ENCODE data around the gene MYPOP.

MYPOP gene

DNA sequence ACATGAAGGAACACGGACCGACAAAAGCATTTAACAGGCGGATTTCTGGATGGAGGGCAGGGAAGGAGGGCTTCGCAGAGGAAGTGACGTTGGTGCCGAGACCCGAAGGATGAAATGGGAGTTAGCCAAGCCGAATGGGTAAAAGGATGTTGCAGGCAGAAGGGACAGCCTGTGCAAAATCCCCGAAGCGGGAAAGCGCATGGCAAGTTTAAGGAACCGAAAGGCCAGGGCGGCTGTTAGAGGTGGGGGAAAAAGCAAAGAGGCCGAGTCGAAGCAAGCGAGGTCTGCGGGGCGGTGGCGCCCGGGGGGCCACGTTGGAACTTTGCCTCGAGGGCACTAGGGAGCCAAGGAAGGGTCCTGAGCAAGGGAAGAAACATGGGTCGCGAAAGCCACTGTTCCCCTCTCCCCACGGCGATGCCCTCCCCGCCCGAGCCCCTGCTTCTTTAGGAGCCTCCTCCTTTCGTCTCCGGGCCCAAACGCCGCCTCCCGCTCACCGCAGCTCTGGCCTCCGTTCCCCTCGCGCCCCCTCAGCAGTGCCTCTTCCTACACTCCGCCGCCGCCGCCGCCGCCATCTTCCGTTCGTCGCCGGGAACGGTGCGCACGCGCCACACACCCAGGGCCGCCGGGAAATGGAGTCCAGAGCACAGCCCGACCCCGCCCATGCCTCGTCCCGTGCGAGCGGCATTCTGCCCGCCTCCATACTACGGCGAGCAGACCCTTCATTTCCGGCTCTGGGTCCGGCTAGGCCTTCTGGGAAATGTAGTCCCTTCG lies 39.7 kb downstream of the MYPOP start, which contains the start of gene SYMPK:
Gene SYMPK (minus strand): TSS at position 584 of the 771 bp plus-strand sequence. CDS start 8,652 bp downstream, outside the sequence.
- peak; percentile 100 for DNase-seq

DNA sequence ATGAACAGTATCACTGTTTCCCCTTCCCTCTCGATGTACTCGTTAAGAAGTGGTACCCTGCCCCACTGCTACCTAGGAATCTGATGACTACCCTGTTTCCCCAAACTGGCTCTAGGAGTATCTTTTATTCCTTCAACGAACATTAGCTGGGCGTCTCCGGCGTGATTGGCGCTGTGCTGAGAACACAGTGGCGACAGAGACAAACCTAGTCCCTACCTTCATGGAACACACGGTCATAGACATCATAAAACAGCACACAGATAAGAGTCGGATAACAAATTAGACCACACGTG lies 40.2 kb downstream of the MYPOP start:
- DNase-seq: no peak

DNA sequence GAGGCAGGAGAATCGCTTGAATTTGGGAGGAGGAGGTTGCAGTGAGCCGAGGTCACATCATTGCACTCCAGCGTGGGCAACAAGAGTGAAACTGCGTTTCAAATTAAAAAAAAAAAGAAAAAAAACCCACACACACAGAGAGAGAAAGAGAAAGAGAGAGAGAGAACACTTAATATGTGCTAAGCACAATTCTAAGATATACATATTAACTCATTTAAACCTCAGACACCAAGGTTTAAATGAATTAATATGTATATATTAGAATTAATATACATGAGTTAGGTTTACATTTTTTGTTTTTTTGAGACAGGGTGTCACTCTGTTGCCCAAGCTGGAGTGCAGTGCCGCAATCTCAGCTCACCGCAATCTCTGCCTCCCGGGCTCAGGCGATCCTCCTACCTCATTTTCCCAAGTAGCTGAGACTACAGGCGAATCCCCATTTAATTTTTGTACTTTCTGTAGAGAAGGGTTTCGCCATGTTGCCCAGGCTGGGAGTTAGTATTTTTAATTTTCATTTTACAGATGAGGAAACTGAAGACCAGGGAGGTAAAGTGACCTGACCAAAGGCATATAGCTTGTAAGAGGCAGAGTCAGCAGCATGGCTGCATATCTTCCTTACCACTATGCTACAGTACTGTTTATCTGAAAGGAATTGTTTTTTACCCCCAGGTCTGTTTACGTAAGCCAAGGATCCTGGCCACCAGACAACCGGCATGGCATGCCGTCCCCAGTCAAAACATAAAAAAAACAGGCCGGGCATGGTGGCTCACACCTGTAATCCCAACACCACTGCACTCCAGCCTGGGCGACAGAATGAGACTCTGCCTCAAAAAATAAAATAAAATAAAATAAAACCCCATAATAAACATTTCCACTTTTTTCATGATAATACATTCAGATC lies 41.8 kb downstream of the MYPOP start:
- DNase-seq: no peak

DNA sequence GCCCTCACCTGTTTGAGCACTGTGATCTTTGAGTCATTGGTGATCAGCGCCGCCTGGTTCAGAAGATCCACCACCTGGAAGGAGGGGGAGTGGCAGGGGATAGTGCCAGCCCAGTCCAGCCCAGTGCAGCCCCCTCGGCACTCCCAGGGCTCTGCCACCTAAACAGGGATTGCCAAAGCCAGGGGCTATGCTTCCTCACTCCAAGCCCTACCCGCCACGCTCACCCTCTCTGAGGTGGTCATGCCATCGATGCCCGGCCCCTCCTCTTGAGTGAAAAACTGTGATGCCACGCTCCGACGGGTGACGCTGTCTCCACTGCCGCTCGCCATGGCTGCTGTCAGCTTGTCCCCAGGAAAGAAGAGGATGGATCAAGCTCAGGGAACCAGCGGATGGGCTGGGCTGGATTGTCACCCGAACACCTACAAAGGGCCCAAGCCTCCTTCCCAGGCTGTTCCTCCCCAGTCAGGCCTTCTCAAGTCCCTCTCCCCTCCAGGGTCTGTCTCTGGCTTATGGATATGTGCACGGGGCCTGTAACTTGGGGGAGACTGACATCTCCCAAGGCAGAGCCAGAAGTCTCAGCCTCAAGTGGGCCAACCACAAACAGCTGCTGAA lies 48.1 kb downstream of the MYPOP start:
- DNase-seq: no peak

DNA sequence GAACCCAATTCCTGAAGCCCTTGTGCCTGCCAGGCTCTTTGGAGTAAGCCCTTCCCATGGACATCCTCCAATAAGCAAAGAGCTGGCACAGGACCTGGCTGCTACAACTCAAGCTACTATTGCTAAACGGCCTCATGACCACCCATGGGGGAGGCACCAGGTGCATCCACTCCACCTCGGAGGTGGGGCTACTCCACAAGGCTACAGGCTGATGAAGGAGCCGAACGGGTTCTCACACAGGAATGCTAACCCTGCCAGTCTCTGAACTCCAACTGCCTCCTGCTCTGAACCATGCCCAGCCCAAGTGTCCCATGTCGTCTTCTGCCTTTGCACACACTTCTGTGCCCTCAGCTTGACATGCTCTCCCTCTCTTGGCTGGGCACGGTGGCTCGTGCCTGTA lies 49.4 kb downstream of the MYPOP start:
- no peak for DNase-seq

DNA sequence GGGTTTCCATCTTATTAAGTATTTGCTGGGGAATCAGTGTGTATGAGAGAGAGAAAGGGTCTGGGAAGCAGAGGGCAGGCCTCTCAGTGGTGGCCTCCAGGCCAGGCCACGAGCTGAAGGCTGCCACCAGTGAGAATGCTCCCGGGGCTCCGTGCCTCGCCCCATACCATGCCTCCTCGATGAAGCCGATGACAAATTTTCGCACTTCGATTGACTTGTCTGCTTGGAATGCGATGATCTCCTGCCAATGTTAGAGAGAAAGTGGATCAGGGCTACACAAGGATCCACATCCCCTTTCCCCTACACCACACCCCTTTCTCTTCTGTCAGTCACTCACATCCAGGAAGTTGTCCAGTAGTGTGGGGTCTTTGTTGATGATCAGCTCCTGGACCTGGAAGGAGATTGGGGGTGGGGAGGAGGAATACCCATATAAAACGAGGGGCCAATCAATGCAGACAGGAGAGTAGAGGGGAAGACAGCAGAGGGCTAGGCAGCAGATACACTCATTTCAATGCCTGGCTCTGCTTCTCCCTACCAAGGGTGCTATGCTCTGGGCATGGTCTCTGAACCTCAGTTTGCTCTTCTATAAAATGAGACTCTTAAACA lies 50.2 kb downstream of the MYPOP start:
- DNase-seq: no peak

DNA sequence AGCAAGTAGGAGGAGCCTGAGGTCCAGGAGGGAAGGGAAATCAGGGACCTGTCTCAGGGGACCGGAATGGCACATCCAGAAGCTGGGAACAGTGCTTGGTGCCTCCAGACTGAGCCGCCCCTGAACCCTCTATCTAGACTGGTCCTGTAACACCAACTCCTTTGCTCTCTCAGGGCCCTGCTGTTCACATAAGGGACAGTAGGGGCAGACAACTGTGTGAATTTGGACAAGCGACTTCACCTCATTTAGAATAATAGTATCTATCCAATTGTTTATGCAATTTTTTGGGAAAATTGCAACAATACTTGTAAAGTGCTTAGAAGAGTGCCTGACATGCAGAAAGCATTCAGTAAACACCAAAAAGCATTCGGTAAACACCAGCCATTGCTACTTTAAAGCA lies 53.5 kb downstream of the MYPOP start:
- no peak for DNase-seq

DNA sequence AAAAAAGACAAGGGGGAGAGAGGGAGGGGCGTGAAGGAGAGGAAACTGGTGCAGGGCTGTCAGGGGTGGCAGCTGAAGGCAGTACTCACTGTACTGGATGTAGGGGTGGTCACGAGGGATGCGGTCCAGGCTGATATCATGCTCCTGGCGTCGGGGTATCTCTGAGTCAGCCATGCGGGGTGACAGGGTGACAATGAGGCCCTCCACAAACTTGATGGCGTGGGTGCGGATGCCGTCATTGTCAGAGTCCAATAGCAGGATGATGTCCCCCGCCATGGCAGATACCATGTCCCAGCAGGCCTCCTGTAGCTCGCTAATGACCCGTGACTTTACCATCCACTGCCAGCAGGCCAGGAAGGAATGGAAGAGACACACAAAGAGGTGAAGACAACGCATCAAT lies 54.8 kb downstream of the MYPOP start:
- DNase-seq: no peak

DNA sequence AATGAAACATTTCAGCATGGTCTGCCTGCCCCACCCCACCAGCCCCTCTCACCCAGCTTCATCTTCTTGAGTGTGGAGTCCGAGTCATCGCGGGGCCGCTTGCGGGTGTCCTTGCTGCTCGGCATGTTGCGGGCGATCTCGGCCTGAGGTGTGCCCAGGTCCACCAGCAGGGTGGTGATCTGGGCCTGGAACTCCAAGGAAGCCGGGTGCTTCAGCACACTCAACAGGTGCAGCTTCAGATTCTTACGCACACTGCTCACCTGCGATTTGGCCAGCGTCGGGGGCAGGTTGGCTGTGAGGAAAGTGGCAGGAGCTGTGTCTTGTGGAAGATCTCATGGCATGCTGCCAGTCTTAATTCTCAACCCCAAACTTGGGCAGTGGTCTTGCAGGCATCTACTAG lies 60.2 kb downstream of the MYPOP start:
- DNase-seq: no peak

All from activated effector memory CD4-positive, alpha-beta T cell treated with anti-CD3 and anti-CD28 coated beads, Interleukin-2, amount 50 U/mL, for 16 hours (primary cell).